Epithelial cell of proximal tubule (primary cell): Measurements from ENCODE around the gene PHAF1. TPM values are rescaled to one million over a fixed set of nuclear protein-coding genes. Genes with fewer than 3 reads are reported as not detected.

Experiments used
- DNase-seq: peaks from one replicate; pipeline ENCODE4 v3.0.0-alpha.2; 2011; ENCODE audit warnings: low read depth
- H3K4me3 ChIP-seq: 2 replicates; pipeline ENCODE4 v1.5.1; 2011; ENCODE audit warnings: low read depth, mild to moderate bottlenecking, low read length
- total RNA-seq: library from RNA; depleted of rRNA; stranded (reverse); fragments of >200 nt; gene quantifications from 2 replicates; pipeline ENCODE4 v1.2.3, GENCODE V29; 2015
- TF ChIP-seq, protein P1 (sequence below): conservative IDR thresholded peaks from 2 replicates; pipeline ENCODE4 v1.5.1; 2012; ENCODE audit warnings: low read depth, mild to moderate bottlenecking, low read length

The PHAF1 gene
- total RNA-seq, 1 donor from 2014 or later: 16.4 TPM

DNA sequence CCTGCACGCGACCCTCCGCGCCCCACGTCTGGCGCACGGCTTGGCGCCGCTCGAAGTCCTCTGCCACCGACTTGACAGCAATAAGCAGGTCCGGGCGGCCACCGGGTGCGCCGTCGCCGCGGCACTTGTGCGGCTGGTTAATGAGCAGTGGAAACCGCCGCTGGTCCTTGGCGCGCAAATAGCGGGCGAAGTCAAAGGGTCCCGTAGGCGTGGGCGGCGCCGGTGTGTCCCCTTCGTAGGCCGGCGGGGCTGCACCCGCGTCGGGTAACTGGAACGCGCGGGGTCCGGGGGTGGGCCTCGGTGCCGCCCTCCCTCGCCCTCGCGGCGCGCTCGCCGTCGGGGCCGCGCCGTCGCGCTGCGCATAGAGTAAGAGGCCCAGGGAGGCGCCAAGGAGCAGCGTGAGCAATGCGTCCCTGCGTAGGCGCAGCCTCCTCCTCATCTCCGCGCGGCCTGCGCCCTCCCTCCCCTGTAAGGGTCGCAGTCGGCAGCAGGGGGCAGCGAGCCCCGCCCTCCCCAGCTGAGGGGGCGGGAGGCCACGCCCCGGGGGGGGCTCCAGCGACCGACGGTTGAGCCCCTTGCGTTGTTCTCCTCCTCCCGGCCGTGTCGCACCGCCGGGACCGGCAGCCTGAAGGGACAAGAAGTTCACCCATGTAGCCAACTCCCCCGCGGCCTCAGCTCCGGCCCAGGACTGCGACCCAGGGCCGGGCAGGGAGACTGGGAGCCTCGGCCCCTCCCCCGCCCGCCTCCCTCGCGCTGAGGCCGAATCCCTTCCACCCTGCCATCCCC is 40.5 kb downstream of the PHAF1 start:
- peak overlapping the region; percentile 64 for H3K4me3 ChIP-seq
- DNase-seq: no peak
- TF ChIP-seq, protein P1, sequence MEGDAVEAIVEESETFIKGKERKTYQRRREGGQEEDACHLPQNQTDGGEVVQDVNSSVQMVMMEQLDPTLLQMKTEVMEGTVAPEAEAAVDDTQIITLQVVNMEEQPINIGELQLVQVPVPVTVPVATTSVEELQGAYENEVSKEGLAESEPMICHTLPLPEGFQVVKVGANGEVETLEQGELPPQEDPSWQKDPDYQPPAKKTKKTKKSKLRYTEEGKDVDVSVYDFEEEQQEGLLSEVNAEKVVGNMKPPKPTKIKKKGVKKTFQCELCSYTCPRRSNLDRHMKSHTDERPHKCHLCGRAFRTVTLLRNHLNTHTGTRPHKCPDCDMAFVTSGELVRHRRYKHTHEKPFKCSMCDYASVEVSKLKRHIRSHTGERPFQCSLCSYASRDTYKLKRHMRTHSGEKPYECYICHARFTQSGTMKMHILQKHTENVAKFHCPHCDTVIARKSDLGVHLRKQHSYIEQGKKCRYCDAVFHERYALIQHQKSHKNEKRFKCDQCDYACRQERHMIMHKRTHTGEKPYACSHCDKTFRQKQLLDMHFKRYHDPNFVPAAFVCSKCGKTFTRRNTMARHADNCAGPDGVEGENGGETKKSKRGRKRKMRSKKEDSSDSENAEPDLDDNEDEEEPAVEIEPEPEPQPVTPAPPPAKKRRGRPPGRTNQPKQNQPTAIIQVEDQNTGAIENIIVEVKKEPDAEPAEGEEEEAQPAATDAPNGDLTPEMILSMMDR: no peak

DNA sequence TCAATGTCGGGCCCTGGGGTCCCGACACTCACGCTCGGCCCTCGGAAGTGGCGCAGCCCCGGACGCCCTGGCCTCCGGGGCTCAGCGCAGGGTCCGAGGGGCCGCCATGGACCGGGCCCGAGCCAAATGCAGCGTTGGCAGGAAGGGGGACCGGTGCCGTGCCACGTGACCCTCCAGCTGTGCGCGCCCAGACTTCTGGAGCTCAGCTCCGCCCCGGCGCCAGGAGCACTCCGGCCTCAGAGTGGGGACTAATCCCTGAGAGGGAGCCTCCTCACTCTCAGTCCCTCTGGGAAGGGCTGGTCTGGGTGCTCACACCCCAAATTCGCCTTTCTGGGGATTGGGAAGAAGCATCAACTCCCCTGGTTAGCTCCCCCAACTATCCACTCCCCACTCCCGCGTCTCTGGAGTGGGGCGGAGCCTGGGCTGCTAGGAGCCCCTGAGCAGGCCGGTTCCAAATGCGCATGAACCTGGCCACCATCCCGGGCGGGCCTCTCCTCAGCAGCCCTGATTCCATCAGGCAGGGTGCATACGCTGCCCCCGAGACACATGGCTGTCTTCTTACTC is 41.2 kb downstream of the PHAF1 start, which contains the start of gene B3GNT9:
Gene B3GNT9, minus strand, starts transcription at position 166 of the 564 bp plus-strand sequence. CDS start 513 bp downstream, outside the sequence.
- peak within 1 kb of the TSS; percentile 64 for H3K4me3 ChIP-seq
- no peak for DNase-seq
- TF ChIP-seq, protein P1: no peak

DNA sequence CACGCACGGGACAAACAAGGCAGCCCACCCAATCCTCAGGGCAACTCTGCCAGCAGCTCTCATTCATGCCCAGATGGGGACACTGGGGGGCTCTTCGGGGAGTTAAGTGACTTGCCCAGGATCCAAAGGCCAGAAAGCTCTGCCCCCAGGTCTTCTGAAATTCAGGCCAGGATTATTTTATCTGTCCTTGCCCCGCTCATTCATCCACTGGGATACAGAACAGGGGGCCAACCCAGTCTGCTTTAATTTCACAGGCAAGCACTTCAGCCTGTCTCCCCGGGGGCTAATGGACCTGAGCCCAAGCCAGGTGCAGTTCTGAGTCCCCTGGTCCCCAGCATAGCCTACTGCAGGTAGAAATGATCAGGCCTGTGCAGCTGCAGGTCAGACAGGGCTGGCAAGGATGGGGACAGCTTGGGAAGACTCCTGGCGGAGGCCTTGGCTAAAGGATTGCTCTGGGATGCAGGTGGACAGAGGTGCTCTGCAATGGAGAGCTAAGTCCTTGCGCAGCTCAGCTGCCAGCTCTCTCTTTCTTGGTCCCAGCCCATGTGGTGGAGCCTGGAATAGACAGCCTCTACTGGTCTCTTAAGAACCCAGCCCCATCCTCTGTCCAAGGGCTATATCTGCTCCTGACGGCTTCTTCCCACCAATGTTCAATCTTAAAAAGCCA is 41.8 kb downstream of the PHAF1 start:
- no peak overlapping the region for H3K4me3 ChIP-seq
- DNase-seq: no peak
- TF ChIP-seq, protein P1: no peak

DNA sequence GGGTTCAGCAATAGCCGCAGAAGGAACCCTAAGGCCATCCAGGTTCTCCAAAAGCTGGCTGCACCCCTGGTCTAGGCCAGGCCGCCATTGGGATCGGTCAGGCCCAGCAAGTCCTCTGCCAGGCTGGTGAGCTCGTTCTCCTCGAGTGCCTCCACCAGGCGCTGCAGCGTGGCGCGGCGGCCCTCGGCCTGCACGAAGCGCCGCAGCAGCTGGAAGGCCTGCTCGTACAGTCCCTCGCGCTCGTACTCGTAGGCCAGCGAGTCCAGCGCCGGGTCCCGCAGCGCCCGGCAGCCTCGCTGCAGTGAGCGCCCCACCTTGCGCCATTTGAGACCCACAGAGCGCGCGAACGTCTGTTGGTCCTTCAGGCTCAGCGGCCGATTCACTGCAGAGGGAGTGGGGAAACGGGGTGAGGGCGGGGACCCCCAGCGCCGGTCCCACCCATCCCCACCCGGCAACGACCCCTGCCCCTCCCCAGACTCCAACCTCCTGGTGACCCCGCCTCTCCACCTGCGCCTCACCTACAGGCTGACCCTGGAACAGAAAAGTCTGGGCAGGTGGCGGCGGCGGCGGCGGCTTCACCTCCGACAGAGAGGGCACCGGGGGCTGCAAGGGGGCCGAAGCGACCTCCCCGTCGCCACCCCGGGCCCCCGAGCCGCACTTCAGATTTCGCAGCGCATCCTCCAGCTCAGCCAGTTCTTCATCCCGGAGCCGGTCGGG is 45.0 kb downstream of the PHAF1 start:
- H3K4me3 ChIP-seq: peak overlapping the region; percentile 30
- TF ChIP-seq, protein P1: no peak
- DNase-seq: no peak

DNA sequence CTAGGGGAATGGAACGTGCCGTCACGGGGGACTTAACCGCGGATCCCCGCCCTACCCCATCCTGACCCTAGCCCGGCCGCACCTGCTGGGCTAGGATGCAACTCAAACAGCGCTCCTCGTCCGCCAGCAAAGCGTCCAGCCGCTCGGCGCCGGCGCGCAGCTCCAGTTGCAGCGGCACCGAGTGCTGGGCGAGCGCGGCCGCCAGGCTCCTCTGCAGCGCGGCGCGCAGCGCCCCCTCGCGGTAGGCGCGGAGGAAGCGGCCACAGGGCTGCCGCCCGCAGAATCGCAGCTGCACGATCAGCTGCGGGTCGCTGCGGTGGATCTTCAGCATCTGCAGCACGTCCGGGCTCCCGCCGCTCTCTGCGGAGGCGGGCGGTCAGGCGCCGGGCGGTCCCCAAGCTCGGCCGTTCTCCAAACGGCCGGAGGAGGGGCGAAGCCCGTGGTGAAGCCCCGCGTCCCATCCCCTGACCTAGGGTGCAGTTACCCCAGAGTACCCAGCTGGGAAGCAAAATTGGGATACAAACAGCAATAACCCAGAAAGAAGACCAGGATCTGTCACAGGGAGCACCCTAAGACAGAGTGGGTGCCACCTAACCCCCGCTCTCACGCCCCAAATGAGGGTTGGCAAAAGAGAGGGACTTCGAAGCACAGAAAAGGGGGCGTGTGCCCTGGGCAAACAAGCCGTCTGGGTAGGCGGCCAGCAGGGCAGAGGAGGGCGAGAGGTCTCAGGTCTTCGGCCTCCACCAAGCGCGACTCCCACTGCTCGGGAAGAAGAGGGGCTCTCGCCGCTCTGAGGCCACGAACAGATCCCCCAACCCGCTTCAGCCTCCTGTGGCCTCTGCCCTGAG is 45.8 kb downstream of the PHAF1 start:
- no peak for DNase-seq
- TF ChIP-seq, protein P1: peak; percentile 81

DNA sequence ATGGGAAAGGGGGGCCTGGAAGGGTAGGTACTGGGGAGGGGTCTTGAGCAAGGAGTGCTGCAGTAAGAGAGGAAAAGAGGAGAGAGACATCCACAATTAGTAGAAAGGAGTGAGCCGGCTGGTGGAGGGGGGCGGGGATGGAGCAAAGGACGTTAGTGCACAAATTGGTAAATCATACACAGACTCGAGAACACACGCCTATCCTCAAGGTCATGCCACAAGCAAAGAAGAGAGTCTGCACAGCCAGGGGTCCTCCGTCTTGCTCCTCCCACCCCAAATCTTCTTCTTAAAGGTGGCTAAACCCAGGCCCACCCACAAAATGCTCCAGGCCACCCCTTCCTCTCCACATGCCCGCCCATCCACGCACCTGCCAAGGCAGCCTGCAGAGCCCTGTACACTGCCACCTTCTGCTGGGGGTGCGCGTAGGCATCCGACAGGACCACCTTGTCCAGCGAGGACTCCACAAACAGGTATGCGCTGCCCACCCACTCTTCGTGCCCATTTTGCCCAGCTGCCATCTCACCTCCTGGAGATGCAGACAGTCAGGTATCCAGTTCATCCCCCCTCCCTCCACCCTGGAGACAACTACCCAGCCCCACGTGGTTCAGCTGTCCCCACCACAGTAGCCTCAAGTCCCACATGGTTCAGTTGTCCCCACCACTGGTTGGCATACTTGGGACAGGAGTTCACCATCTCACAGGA is 46.6 kb downstream of the PHAF1 start:
- DNase-seq: no peak
- TF ChIP-seq, protein P1: no peak
- no peak overlapping the region for H3K4me3 ChIP-seq

More for the DNA sequence above, 45.8 kb downstream of the PHAF1 start:
- peak overlapping the region; percentile 30 for H3K4me3 ChIP-seq
